HG03520 (cell line): ENCODE measurements around the gene EIF3B.
"Not testable (repeated sequence)": the region's sequence is repeated elsewhere in the genome, so short reads cannot be mapped to it uniquely, and the experiment has no call there.

Source experiments
- ATAC-seq: cut with Tn5 transposase; IDR thresholded peaks from one replicate; pipeline ENCODE4 v1.9.1; 2021; ENCODE audit warnings: mild to moderate bottlenecking, moderate library complexity; ENCODE audit not compliant: unreplicated experiment

Gene EIF3B

GRCh38 chr7:2354186-2354938 is at the start of gene EIF3B:
EIF3B (plus strand) TSS chr7:2354827; CDS start chr7:2354922, 95 bp downstream.
- peak; percentile 80 for ATAC-seq

DNA sequence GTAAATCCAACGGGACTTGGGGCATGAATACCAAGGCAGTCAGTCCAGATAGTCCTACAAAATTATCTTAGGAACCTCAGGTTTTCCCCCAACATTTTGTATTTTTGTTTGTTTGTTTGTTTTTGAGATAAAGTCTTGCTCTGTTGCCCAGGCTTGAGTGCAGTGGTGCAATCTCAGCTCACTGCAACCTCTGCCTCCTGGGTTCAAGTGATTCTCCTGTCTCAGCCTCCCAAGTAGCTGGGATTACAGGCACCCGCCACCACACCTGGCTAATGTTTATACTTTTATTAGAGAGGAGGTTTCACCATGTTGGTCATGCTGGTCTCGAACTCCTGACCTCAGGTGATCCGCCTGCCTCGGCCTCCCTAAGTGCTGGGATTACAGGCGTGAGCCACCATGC is 49.4 kb upstream of the EIF3B start:
- ATAC-seq, result not testable (repeated sequence)

- no peak for ATAC-seq
These were observed 47.9 kb upstream of the EIF3B start for GRCh38 chr7:2306688-2307087.

- ATAC-seq, result peak; percentile 53
These were observed 46.9 kb upstream of the EIF3B start for GRCh38 chr7:2307690-2308107.

GRCh38 chr7:2309889-2310331 is 44.7 kb upstream of the EIF3B start:
- no peak for ATAC-seq

DNA sequence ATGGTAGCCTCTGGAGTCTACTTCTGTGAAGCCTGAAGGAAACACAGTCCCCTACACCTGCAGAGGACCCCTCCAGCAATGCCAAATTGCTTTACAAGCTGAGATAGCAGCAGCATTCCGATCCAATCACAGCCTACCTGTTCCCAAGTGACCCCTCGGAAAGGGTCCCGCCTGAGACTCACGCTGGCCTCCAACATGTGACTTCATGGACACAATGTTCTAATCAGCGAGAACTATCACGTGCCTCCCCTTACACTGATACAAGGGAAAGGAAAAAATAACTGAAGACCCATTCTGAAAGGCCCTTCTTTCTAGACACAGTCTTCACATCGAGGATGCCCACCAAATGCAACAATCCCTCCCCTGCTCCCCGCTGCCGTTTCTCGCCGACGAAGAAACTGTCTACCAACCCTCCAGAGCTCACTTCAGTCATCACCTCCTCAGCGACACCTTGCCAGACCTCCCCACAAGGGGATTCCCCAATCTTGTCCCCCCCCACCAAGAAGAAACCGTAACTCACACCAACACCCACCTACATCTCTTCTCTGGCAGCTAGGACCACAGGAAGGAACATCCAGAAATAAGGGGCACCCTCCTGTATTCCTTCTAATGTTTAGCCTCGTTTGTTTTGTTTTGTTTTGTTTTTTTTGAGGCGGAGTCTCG is 42.2 kb upstream of the EIF3B start:
- no peak for ATAC-seq

- ATAC-seq, result peak; percentile 6
These were observed 41.0 kb upstream of the EIF3B start for GRCh38 chr7:2313450-2314208.

DNA sequence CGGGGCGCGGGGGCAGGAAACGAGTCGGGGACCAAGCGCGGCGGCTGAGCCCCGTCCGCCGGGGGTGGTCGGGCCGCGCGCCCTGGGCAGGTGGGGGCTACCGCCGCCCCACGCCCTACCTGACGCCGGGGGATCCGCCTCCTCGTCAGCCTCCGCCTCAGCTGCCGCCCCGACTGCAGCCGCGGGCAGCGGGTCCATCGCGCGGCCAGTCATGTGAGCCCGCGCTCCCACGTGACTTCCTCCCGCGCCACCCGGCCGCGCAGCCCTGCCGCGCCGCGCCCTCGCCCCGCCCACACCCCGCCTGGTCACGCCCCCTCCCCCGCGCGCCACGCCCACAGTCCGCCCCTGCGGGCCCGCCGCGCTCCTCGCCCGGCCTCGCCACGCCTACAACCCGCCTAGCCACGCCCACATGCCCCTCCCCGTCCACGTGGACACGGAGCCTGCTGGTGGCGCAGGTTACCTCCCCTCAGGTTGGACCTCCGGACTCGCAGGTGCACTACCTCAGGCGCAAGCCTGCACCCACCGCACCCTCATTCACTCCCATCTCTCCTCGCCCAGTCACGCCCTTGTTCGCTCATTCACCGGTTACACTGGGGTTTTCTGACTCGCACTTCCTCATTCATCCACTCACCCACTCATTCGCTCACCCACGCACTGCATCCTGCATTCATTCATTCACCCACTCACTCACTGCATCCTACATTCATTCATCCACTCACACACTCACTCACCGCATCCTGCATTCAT is 40.2 kb upstream of the EIF3B start, which contains the start of gene SNX8:
Gene SNX8 (minus strand): TSS at position 233 of the 747 bp plus-strand sequence. CDS start 20 bp downstream, at position 213.
- peak; percentile 68 for ATAC-seq

GRCh38 chr7:2314956-2315530 is 39.6 kb upstream of the EIF3B start:
- ATAC-seq, result not testable (repeated sequence)

DNA sequence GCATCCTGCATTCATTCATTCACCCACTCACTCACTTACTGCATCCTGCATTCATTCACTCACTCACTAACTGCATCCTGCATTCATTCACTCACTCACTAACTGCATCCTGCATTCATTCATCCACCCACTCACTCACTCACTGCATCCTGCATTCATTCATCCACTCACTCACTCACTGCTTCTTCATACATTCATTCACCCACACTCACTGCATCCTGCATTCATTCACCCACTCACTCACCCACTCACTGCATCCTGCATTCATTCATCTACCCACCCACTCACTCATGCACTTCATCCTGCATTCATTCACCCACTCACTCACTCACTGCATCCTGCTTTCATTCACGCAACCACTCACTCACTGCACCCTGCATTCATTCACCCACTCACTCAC is 38.8 kb upstream of the EIF3B start:
- ATAC-seq, result no peak

DNA sequence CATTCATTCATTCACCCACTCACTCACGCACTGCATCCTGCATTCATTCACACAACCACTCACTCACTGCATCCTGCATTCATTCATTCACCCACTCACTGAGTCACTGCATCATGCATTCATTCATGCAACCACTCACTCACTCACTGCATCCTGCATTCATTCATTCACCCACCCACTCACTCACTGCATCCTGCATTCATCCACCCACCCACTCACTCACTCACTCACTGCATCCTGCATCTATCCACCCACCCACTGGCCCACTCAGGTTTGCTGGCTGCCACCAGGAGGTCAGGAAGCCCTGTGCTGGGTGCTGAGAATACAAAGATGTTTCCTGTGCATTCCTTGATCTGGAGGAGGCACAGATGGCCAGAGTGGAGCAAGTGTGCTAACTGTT is 38.0 kb upstream of the EIF3B start:
- no peak for ATAC-seq

DNA sequence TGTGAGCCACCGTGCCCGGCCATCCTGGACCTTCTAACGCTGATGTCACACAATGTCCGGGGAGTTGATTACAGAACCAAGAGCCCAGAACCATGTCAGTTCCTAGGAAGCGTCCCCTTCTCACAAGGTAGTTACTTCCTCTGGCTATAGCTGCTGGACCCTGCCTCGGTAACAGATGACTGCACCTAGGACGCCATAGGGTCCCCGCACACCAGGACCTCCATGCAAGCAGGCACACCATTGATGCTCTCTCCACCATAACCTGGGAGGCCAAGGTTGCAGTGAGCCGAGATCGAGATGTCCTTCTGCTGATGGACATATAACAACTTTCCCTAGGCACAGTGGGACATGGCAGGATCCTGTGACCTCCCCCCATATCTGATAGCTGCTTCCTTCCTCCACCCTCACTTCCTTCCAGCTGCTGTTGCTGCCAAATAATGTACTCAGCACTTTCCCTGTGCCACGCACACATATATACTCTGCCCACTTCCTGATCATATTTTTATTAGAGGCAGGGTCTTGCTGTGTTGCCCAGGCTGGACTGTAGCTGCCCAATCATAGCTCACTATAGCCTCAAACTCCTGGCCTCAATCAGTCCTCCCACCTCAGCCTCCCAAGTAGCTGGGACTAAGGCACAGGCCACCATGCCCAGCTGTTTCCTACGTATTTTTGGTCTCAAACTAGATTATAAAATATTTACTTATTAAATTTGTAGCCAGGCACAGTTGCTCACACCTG is 36.9 kb upstream of the EIF3B start:
- ATAC-seq, result no peak

GRCh38 chr7:2321020-2321419 is 33.6 kb upstream of the EIF3B start:
- ATAC-seq, result no peak

DNA sequence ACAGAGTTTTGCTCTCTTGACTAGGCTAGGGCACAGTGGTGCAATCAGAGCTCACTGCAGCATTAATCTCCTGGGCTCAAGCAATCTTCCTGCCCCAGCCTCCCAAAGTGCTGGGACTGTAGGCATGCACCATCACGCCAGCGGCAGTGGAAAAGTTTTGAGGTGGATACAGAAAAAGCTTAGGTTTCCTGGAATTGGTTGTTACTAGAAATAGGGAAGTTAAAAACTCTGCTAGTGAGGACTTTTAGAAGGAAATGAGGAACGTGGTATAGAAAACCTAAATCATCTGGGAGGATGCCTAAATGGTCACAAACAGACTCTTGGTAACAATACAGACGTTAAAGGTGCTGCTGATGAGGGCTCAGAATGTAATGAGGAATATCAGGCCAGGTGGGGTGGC is 29.5 kb upstream of the EIF3B start:
- no peak for ATAC-seq

DNA sequence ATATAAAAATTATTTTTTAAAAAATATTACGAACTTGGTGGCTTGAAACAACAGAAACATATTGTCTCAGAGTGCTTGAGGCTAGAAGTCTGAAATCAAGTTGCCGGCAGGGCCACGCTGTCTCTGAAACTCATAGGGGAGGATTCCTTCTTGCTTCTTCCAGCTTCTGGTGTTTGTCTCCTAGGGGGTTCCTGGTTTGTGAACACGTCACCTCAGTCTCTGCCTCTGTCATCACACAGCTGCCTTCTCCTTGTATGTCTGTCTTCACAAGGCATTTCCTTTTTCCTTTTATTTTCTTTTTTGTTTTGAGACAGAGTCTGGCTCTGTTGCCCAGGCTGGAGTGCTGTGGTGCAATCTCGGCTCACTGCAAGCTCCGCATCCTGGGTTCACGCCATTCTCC is 27.7 kb upstream of the EIF3B start:
- ATAC-seq, result no peak

DNA sequence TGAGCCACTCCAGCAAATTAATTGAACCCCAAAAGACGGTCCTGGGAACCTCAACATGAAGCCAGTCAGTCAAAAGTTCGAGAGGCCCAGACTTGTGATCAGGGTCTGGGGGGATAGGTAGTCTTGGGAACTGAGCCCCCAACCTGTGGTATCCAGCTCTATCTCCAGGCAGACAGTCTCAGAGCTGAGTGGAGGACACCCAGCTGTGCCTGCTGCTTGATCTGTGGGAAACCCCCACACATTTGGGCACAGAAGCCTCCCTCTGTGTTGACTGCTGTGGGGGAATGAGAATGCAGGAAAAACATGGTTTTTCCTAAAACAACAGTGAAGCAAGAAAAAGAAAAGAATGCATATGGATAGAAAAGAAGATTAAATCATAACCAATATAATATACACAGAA is 24.1 kb upstream of the EIF3B start:
- no peak for ATAC-seq

- no peak for ATAC-seq
These were observed 22.9 kb upstream of the EIF3B start for GRCh38 chr7:2331707-2332106.

- ATAC-seq, result not testable (repeated sequence)
These were observed 21.9 kb upstream of the EIF3B start for GRCh38 chr7:2332606-2333231.

DNA sequence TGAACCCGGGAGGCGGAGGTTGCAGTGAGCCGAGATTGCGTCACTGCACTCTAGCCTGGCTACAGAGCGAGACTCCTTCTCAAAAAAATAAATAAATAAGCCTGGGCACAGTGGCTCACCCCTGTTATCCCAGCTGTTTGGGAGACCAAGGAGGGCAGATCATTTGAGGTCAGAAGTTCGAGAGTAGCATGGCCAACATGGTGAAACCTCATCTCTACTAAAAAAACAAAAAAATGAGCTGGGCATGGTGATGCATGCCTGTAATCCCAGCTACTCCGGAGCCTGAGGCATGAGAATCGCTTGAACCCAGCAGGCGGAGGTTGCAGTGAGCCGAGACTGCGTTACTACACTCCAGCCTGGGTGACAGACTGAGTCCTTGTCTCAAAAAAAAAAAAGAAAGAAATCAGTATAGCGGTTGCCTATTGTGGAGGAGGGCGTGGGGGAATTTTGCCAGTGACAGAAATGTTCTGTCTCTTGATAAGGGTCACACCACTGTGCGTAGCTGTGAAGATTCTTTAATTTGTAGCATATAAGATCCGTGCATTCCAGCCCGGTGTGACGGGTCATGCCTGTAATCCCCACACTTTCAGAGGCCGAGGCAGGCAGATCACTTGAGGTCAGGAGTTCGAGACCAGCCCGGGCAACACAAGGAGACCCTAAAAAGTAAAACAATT is 17.9 kb upstream of the EIF3B start:
- no peak for ATAC-seq
